Lower lobe of right lung (tissue), 2 donors: Measurements from ENCODE around the gene COL5A1. TPM values are rescaled to one million over a fixed set of nuclear protein-coding genes. Genes with fewer than 3 reads are reported as not detected.

Experiments
- ATAC-seq, 2 donors: fragments of 200-7000 bp; cut with Tn5 transposase; one replicate each; pipeline ENCODE4 v1.9.1; 2020 to 2022; ENCODE audit warnings: mild to moderate bottlenecking in 2 of 2, moderate library complexity in 2 of 2
- DNase-seq: peaks from one replicate; pipeline ENCODE4 v3.0.0-alpha.2; 2020
- H3K27ac ChIP-seq: fragments of 200-600 bp; one replicate; pipeline ENCODE4 v1.8.0; 2022
- H3K27me3 ChIP-seq: fragments of 200-600 bp; one replicate; pipeline ENCODE4 v1.8.0; 2022; ENCODE audit warnings: low read depth
- H3K36me3 ChIP-seq: fragments of 200-600 bp; one replicate; pipeline ENCODE4 v1.8.0; 2022; ENCODE audit warnings: mild to moderate bottlenecking
- H3K4me1 ChIP-seq: fragments of 200-600 bp; one replicate; pipeline ENCODE4 v1.8.0; 2022
- H3K4me3 ChIP-seq: fragments of 200-600 bp; one replicate; pipeline ENCODE4 v1.8.0; 2022; ENCODE audit warnings: mild to moderate bottlenecking
- H3K9me3 ChIP-seq: fragments of 200-600 bp; one replicate; pipeline ENCODE4 v1.8.0; 2022
- intact Hi-C: fragments of 100-400 bp; cut with DNase I; formaldehyde crosslinking; loops from one replicate; pipeline ENCODE4 v1.11.0; 2022
- total RNA-seq: library from RNA; stranded (reverse); fragmentation: NEBNext Ultra II Directional; extraction: Animal tissue kit (Norgen Biotek cat#: 25700); gene quantifications from one replicate; pipeline ENCODE4 v1.2.1, GENCODE V29; 2021
- TF ChIP-seq, protein P1 (sequence below): fragments of 200-600 bp; IDR thresholded peaks from one replicate; pipeline ENCODE4 v1.8.0; 2022; ENCODE audit warnings: antibody characterized with exemption, mild to moderate bottlenecking
- donor health status: DM: no; HTN: yes; CAD: no; lungs with severe emphysema.

COL5A1 gene
- total RNA-seq, 1 donor from 2014 or later: 29.0 TPM

DNA sequence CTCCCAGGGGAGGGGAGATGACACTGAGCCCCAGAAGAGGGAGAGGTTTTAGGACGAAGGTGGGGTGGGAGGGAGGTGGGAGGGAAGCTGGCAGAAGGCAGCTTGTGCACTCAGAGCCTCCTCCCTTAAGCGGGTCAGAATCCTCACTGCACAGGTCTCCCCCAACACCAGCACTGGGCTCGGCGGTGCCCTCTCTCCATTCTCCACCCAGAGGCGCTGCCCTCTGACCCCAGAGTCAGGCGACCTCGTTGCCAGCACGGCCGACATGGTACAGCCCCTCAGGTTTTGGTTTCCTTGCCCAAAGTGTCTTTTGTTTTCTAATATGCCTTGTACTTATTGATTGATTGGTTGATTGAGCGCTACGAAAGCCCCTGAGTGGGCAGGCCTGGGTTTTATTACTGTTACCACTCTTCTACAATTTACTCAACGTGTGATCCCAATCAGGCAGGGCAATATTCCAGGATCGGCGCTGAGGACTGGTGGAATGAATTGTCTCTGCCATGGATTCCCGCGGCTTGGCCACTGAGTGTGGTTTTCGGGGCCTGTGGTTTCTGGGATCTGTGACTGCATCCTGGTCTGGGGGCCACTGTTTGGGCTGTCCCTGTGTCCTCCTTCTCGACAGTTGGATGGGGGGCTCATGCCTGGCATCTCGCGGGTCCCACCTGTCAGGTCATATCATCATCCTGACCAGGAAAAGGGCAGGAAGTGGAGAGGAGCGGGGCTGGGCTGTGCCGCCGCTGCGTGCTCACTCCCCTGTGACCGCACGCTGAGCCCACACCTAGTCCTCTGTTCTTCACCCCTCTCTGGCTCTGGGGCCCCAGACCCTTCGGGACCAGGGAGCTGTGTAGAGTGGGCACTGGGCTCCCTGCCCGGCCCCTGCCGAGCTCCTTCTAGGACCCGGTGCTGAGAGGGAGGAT, 229.4 kb downstream of the COL5A1 start:
- Histone ChIP-seq H3K4me3 (no peak overlapping the region), H3K9me3 (no peaks in the 10 kb centered on the region), H3K27ac (peak overlapping the region; percentile 73), H3K36me3 (no peaks in the 10 kb centered on the region), H3K4me1 (no peaks in the 10 kb centered on the region), H3K27me3 (no peaks in the 10 kb centered on the region)
- peak in 1 of 2 donors; percentile 15 for ATAC-seq
- intact Hi-C loops: no loop called here
- no peak for DNase-seq
- TF ChIP-seq, protein P1, sequence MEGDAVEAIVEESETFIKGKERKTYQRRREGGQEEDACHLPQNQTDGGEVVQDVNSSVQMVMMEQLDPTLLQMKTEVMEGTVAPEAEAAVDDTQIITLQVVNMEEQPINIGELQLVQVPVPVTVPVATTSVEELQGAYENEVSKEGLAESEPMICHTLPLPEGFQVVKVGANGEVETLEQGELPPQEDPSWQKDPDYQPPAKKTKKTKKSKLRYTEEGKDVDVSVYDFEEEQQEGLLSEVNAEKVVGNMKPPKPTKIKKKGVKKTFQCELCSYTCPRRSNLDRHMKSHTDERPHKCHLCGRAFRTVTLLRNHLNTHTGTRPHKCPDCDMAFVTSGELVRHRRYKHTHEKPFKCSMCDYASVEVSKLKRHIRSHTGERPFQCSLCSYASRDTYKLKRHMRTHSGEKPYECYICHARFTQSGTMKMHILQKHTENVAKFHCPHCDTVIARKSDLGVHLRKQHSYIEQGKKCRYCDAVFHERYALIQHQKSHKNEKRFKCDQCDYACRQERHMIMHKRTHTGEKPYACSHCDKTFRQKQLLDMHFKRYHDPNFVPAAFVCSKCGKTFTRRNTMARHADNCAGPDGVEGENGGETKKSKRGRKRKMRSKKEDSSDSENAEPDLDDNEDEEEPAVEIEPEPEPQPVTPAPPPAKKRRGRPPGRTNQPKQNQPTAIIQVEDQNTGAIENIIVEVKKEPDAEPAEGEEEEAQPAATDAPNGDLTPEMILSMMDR: no peak

DNA sequence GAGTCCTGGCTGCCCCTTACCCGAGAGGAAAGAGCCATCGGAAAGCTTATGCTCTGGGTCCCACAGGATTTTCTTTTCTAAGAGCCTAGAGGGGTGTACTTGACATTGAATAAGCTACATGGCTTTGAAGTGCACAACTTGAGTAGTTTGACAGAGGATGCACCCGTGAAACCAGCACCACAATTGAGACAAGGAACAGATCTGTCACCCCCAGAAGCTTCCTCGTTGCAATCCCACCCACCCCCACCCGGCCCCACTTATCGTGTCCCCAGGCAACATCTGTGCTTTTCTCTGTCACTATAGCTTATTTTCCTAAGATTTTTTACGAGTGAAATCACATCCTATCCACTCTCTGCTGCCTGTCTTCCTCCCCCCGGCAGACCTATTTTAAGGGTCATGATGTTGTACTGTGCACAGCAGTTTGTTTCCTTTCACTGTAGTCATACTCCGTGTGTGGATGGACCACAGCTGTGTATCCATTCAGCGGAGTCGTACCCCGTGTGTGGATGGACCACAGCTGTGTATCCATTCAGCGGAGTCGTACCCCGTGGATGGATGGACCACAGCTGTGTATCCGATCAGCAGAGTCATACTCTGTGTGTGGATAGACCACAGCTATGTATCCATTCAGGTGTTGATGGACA, 230.2 kb downstream of the COL5A1 start:
- Histone ChIP-seq H3K27ac (peak overlapping the region; percentile 73), H3K4me1 (no peaks in the 10 kb centered on the region), H3K9me3 (no peaks in the 10 kb centered on the region), H3K27me3 (no peaks in the 10 kb centered on the region), H3K36me3 (no peaks in the 10 kb centered on the region), H3K4me3 (no peak overlapping the region)
- intact Hi-C loops: no loop called here
- ATAC-seq: peak; percentile 75 to 86
- TF ChIP-seq, protein P1: no peak
- DNase-seq: no peak

DNA sequence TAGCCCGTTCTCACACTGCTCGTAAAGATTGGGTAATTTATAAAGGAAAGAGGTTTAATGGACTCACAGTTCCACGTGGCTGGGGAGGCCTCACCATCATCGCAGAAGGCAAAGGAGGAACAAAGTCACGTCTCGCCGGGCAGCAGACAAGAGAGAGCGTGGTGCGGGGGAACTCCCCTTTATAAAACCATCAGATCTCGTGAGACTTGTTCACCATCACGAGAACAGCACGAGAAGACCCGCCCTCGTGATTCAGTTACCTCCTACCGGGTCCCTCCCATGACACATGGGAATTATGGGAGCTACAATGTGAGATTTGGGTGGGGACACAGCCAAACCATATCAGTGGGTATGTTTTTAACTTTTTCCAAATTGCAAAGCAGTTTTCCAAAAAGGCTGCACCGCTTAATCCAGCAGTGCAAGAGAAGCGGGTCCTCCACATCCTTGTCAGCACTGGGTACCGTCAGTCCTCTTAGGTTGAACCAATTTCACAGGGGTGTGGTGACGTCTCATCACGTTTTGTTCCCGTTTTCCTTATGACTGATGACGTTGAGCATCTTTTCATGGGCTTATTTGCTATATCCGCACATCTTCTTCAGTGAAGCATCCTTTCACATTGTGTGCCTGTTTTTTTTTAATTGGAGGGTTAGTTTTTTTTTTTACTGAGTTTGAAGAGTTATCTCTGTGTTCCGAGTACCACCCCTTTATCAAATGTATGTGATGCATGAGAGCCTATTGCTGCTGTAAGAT, 231.1 kb downstream of the COL5A1 start:
- Histone ChIP-seq H3K27me3 (no peaks in the 10 kb centered on the region), H3K27ac (no peak overlapping the region), H3K4me3 (no peak overlapping the region), H3K36me3 (no peaks in the 10 kb centered on the region), H3K9me3 (no peaks in the 10 kb centered on the region), H3K4me1 (no peaks in the 10 kb centered on the region)
- DNase-seq (no peak), ATAC-seq (no peak)
- TF ChIP-seq, protein P1: no peak
- intact Hi-C loops: no loop called here

DNA sequence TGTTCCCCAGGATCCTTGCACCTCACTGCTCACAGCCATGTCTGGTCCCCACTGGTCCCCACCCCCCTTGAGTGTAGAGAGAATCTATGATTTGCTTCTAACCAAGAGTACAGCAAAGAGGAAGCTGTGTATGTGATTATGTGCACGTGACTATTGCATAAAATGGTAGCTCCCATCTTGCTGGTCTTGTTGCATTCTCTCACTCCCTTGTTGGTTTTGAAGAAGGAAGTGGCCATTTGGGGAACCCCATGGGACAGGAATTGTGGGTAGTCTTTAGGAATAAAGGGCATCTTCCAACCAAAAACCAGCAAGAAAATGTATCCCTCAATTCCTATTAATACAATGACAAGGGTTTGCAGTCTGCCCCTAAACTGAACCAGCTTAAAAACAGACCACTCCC, 233.8 kb downstream of the COL5A1 start:
- ATAC-seq: no peak
- peaks cover 2% of the 10 kb centered on the region for H3K27me3 ChIP-seq
- no peak overlapping the region for H3K27ac ChIP-seq
- H3K4me3 ChIP-seq: no peak overlapping the region
- H3K36me3 ChIP-seq: no peaks in the 10 kb centered on the region
- TF ChIP-seq, protein P1: no peak
- no peaks in the 10 kb centered on the region for H3K4me1 ChIP-seq
- intact Hi-C loops: no loop called here
- no peak for DNase-seq
- no peaks in the 10 kb centered on the region for H3K9me3 ChIP-seq

DNA sequence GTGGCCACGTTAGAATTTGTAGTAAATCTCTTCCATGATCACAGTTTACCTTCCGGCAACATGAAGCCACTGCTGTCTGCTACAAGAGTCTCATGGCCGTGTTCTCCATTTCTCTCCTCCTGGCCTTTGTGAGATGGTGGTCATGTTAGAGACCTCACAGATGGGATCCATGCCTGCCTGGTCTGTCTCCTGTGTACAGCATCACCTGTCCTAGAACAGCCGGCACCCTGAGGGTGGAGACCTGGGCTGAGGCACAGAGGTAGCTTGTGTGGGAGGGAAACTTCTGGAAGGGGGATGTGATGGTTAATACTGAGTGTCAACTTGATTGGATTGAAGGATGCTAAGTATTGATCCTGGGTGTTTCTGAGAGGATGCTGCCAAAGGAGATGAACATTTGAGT, 235.9 kb downstream of the COL5A1 start:
- DNase-seq (no peak), ATAC-seq (no peak)
- Histone ChIP-seq H3K4me3 (no peak overlapping the region), H3K36me3 (no peaks in the 10 kb centered on the region), H3K27me3 (peaks cover 9% of the 10 kb centered on the region), H3K9me3 (no peaks in the 10 kb centered on the region), H3K27ac (no peak overlapping the region), H3K4me1 (no peaks in the 10 kb centered on the region)
- intact Hi-C loops: no loop called here
- TF ChIP-seq, protein P1: no peak
